NOMO-1 treated with dmso at 0.1 percent for 144 hours (cell line): ENCODE results near the gene STOX2.
A peak's percentile ranks its signal among the peaks of the same experiment; 100 is the strongest.

Source experiments
- DNase-seq: peaks from one replicate; lab custom pipeline; 2025; ENCODE audit not compliant: unreplicated experiment; lab: John Stamatoyannopoulos, UW

Gene STOX2, protein sequence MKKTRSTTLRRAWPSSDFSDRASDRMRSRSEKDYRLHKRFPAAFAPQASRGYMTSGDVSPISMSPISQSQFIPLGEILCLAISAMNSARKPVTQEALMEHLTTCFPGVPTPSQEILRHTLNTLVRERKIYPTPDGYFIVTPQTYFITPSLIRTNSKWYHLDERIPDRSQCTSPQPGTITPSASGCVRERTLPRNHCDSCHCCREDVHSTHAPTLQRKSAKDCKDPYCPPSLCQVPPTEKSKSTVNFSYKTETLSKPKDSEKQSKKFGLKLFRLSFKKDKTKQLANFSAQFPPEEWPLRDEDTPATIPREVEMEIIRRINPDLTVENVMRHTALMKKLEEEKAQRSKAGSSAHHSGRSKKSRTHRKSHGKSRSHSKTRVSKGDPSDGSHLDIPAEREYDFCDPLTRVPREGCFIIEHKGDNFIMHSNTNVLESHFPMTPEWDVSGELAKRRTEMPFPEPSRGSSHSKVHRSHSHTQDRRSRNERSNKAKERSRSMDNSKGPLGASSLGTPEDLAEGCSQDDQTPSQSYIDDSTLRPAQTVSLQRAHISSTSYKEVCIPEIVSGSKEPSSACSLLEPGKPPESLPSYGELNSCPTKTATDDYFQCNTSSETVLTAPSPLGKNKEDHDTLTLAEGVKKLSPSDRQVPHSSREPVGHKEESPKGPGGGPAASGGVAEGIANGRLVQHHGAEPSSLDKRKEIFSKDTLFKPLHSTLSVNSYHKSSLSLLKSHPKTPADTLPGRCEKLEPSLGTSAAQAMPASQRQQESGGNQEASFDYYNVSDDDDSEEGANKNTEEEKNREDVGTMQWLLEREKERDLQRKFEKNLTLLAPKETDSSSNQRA (N-terminal part only)

GRCh38 chr4:183905081-183905592 is at the start of gene STOX2:
Gene STOX2 (plus strand): TSS chr4:183905307. CDS start chr4:183906791, 1,484 bp downstream.
- peak; percentile 70 for DNase-seq

GRCh38 chr4:183855323-183856190 is 49.5 kb upstream of the STOX2 start:
- DNase-seq, result no peak

DNA sequence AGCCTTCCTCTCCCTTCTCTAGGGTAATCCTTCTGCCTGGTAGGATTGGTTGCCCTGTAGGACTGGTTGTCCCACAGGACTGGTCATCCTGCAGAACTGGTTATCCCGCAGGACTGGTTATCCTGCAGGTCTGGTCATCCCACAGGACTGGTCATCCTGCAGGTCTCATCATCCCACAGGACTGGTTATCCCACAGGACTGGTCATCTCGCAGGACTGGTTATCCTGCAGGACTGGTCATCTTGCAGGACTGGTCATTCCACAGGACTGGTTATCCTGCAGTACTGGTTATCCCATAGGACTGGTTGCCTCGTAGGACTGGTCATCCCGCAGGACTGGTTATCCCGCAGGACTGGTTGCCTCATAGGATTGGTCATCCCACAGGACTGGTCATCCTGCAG is 48.1 kb upstream of the STOX2 start:
- DNase-seq, result no peak

DNA sequence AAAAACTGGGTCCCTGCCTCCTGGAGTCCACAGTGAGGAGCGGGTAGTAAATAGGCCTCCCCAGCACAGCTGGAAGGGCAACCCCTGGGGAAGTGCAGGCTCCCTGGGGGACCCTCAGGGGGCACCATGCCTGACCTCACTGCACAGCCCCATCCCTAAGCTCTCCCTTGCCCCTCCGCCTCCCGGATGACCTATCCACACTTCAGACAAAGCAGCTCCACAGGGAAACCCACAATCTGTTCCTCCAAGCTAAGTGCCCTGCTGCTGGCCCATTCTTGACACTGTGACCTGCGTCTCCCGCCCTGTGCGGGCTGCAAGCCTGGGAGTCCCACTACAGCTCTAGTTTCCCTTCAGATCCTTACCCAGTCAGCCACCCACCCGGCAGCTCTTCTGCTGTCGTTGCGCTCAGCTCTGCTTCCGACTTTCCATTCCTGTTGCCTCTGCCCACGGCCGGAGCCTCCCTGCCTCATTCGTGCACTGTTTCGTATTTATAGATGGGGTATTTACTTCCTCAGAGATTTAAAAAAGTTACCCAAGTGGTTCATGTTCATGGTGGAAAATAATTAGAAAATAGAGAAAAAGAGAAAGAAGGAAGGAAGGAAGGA is 47.0 kb upstream of the STOX2 start:
- no peak for DNase-seq

DNA sequence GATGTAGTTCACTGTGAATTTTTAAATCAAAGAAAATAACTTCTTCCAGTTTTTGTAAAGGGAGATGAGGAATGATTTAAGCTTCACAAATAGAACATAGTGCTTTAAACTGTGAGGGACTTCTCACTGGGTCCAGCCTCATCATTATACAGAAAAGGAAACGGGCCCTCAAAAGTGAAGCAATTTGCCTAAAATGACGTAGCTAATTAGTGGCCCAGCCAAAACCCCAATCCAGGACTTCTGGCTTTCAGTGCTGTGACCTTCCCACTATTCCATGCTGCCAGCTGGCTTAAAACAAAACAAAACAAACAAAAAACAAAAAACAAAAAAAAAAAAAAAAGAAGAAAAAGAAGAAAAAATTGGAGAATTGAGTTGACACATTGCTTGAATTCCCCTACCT is 45.0 kb upstream of the STOX2 start:
- DNase-seq, result no peak

GRCh38 chr4:183860731-183861130 is 44.4 kb upstream of the STOX2 start:
- DNase-seq, result no peak

DNA sequence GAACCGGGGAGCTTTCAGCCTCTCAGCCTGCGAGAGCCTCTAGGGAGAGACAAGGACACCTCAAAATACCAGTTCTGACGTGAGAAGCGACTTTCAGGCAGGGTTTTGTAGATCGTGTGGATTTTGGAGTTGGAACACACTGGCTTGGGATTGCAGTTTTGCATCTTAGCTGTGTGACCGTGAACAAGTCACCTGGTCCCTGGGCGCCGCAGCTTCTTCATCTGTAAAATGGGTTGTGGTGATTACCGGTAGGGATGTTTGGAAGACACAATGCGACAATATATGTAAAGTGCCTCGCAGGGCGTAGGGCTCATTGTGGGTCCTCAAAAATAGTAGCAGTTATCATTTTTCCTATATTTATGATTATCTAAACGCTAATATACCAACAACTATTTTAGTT is 43.7 kb upstream of the STOX2 start:
- DNase-seq, result no peak

GRCh38 chr4:183863155-183863825 is 41.8 kb upstream of the STOX2 start:
- no peak for DNase-seq

- no peak for DNase-seq
These were observed 37.9 kb upstream of the STOX2 start for GRCh38 chr4:183867247-183867646.

- DNase-seq, result no peak
These were observed 34.1 kb upstream of the STOX2 start for GRCh38 chr4:183870997-183871396.

- DNase-seq, result no peak
These were observed 33.5 kb upstream of the STOX2 start for GRCh38 chr4:183871581-183871980.

- DNase-seq, result peak; percentile 51
These were observed 32.6 kb upstream of the STOX2 start for GRCh38 chr4:183872531-183872930.

DNA sequence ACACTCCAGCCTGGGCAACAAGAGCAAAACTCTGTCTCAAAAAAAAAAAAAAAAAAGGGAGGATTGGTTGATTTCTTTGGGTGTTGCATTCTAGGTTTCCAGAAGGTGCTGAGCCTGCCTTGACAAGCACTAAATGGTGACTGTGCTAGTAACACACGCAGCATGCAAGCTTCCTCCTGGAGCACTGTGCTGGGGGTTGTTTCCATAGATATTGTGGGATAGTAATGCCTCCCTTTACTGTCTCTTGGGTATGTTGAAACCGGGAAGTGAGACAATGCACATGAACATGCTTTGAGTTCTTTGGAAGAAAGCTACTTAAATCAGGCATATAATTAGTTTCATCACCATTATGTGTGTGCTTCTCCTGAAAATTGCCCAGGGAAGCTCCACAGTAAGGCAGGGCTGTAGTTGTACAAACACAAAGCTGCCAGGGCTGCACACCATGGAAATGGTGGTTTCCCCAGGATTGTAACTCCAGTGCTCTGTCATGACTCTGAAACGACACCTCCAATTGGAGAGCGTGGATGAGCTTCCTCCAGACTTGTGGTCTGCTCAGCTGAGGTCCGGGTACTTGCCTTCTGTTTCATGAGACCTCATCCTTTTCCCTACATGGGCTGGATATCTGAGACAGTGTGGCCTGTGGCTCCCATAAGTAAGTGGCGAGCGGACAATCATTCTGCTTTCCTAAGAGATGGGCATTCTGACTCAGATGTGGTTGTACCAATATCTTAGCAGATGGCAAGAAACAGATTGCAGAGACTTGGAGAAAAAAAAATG is 31.5 kb upstream of the STOX2 start:
- DNase-seq, result no peak

- peak; percentile 23 for DNase-seq
These were observed 29.8 kb upstream of the STOX2 start for GRCh38 chr4:183875251-183875825.

DNA sequence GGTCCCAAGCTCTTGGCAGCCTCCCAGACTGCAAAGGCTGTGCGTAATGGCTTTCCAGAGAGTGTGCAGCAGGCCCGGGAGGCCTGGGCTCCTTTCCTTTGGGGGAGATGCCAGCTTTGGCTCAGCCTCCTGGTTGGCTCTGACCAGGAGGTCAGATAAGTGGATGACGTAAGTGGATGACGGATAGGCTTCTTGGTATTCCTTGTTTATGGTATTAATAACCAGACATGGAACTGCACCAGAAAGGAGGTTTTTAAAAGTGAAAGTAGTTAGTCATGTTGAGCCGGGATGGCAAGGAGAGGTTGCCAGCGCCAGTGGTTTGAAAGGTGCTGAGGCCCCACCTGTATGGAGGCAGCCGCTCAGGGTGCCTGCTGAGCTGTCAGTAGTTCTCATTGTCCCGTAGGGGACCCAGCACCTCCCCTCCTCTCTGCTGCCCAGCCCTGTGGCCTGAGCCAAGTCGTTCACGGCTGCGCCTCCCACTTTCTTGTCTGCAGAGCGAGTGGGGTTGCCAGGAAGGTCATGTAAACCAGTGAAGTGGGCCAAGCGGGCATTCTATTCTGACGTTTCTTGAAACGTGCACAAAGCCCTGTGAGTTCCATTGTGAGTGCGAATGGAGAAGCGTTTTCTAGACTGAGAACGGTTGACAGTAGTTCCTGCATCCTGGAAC is 28.7 kb upstream of the STOX2 start:
- DNase-seq, result no peak

- no peak for DNase-seq
These were observed 26.7 kb upstream of the STOX2 start for GRCh38 chr4:183878251-183878970.

DNA sequence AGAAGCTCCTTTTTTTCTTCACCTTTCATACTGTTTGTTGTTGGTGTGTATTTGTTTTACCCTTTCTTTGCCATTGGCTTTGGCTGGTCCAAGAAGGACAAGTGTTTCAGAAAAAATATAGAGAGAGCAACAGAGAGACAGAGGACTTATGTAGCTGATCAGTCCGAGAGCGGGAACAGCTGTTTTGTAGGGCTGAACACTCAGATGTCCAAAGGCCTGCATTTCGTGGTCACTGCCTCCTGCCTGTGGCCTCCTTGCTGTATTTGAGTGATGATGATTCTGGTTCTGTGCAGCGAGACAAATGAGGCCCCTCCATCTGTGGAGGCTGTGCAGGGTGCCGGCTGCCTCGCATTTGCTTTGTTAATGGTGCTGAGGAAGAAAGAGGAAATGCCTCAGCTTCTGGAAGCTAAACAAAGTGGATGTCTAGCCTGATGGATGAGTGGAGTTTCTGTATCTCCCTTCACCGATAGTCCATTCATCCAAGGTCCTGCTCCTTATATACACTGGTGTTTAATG is 19.8 kb upstream of the STOX2 start:
- no peak for DNase-seq
